Keratinocyte (primary cell): ENCODE results near the gene CLEC7A. TPM values are rescaled to one million over a fixed set of nuclear protein-coding genes. Genes with fewer than 3 reads are reported as not detected.
A peak's percentile ranks its signal among the peaks of the same experiment; 100 is the strongest.

Source experiments
- DNase-seq: peaks from one replicate; pipeline ENCODE4 v3.0.0-alpha.2; 2011; ENCODE audit warnings: low read depth, missing footprints, low spot score
- FAIRE-seq: peaks from 2 replicates; lab custom pipeline; 2011; peaks lifted over from hg19 to GRCh38; lab: Jason Lieb, UNC
- H2AFZ ChIP-seq: 2 replicates; pipeline ENCODE4 v1.6.0; 2012; ENCODE audit warnings: low read length, control low read depth, inconsistent platforms; ENCODE audit not compliant: control insufficient read depth
- H3K27ac ChIP-seq: 2 replicates; pipeline ENCODE4 v1.5.1; 2011; ENCODE audit warnings: low read length; ENCODE audit not compliant: control insufficient read depth, insufficient read depth
- H3K27me3 ChIP-seq: 3 replicates; pipeline ENCODE4 v1.6.0; 2011; ENCODE audit warnings: low read length; ENCODE audit not compliant: control insufficient read depth, insufficient read depth; ENCODE audit errors: extremely low read depth
- H3K36me3 ChIP-seq, 2 experiments: 2 replicates in 1 of 2; 3 replicates in 1 of 2; pipeline ENCODE4 v1.5.1; 2011; ENCODE audit warnings: low read length in 2 of 2, mild to moderate bottlenecking in 1 of 2; ENCODE audit not compliant: control insufficient read depth in 2 of 2, insufficient read depth in 2 of 2; ENCODE audit errors: extremely low read depth in 1 of 2
- H3K4me1 ChIP-seq: 3 replicates; pipeline ENCODE4 v1.5.1; 2011; ENCODE audit warnings: low read length; ENCODE audit not compliant: control insufficient read depth, insufficient read depth; ENCODE audit errors: extremely low read depth
- H3K4me2 ChIP-seq: 3 replicates; pipeline ENCODE4 v1.6.0; 2011; ENCODE audit warnings: low read depth, low read length; ENCODE audit not compliant: control insufficient read depth, insufficient read depth; ENCODE audit errors: extremely low read depth
- H3K4me3 ChIP-seq, 3 experiments: fragments of 200-600 bp in 1 of 3; sonication (generic) in 1 of 3; 2 replicates in 2 of 3; 3 replicates in 1 of 3; pipeline ENCODE4 v1.5.1; 2011 to 2016; ENCODE audit warnings: low read length in 3 of 3, mild to moderate bottlenecking in 3 of 3, control low read depth in 2 of 3, inconsistent platforms in 1 of 3, low read depth in 1 of 3, mixed read lengths in 1 of 3, mixed run types in 1 of 3, moderate library complexity in 1 of 3; ENCODE audit not compliant: control insufficient read depth in 2 of 3, insufficient read depth in 2 of 3; ENCODE audit errors: extremely low read depth in 1 of 3
- H3K79me2 ChIP-seq: 2 replicates; pipeline ENCODE4 v1.6.0; 2012; ENCODE audit warnings: low read length; ENCODE audit not compliant: control insufficient read depth, insufficient read depth
- H3K9ac ChIP-seq: 3 replicates; pipeline ENCODE4 v1.6.0; 2011; ENCODE audit warnings: low read length; ENCODE audit not compliant: control insufficient read depth, insufficient read depth; ENCODE audit errors: extremely low read depth
- H3K9me1 ChIP-seq: 3 replicates; pipeline ENCODE4 v1.6.0; 2011; ENCODE audit warnings: low read length; ENCODE audit not compliant: control insufficient read depth, insufficient read depth; ENCODE audit errors: extremely low read depth
- H3K9me3 ChIP-seq: 2 replicates; pipeline ENCODE4 v1.5.1; 2012; ENCODE audit warnings: low read depth, low read length; ENCODE audit not compliant: control insufficient read depth
- H4K20me1 ChIP-seq: 3 replicates; pipeline ENCODE4 v1.6.0; 2011; ENCODE audit warnings: low read length; ENCODE audit not compliant: control insufficient read depth, insufficient read depth; ENCODE audit errors: extremely low read depth
- CTCF ChIP-seq, 3 experiments: IDR thresholded peaks in 1 of 3; conservative IDR thresholded peaks in 1 of 3; optimal IDR thresholded peaks in 1 of 3; 2 replicates in 2 of 3; 3 replicates in 1 of 3; pipeline versions ENCODE3 to v1.5.1; 2011; ENCODE audit warnings: low read length in 3 of 3, mild to moderate bottlenecking in 3 of 3, moderate library complexity in 2 of 3, control low read depth in 1 of 3, inconsistent platforms in 1 of 3; ENCODE audit not compliant: insufficient read depth in 2 of 3; ENCODE audit errors: extremely low read depth in 1 of 3
- EZH2 ChIP-seq: IDR thresholded peaks from one replicate; pipeline ENCODE4 v1.6.1; 2012; ENCODE audit warnings: inconsistent platforms, mild to moderate bottlenecking, low read length, moderate library complexity
- dilution Hi-C: fragments of 300-500 bp; cut with MboI; formaldehyde crosslinking; loops from one replicate; pipeline ENCODE4 v1.7.0; 2020; ENCODE audit warnings: low sequenced_read_pairs; ENCODE audit not compliant: extremely low pct_ligation_motif_present
- polyA plus RNA-seq, 5 experiments: library from polyadenylated mRNA; depleted of rRNA in 3 of 5; stranded (reverse) in 3 of 5; stranded (forward) in 1 of 5; unstranded in 1 of 5; fragments of >200 nt; gene quantifications; 1 replicate in 1 of 5; 2 replicates in 3 of 5; 3 replicates in 1 of 5; pipeline versions ENCODE4 v1.2.1 to v1.2.3, GENCODE V29; 2011 to 2012; ENCODE audit warnings: missing spikeins in 2 of 5, low read depth in 1 of 5, low replicate concordance in 1 of 5

The CLEC7A gene
- polyA plus RNA-seq, 1 donor (not counting 4 experiments of a cell fraction or from before 2014, with no cell fraction given): 0.62 TPM

- H3K4me2 ChIP-seq: peak within 1 kb of the TSS; percentile 49
Measured at GRCh38 chr12:10178821-10179220, 48.8 kb upstream of the CLEC7A start, which contains the start of gene TMEM52B. TMEM52B (plus strand) TSS chr12:10179032; CDS start chr12:10179575, 543 bp downstream.

DNA sequence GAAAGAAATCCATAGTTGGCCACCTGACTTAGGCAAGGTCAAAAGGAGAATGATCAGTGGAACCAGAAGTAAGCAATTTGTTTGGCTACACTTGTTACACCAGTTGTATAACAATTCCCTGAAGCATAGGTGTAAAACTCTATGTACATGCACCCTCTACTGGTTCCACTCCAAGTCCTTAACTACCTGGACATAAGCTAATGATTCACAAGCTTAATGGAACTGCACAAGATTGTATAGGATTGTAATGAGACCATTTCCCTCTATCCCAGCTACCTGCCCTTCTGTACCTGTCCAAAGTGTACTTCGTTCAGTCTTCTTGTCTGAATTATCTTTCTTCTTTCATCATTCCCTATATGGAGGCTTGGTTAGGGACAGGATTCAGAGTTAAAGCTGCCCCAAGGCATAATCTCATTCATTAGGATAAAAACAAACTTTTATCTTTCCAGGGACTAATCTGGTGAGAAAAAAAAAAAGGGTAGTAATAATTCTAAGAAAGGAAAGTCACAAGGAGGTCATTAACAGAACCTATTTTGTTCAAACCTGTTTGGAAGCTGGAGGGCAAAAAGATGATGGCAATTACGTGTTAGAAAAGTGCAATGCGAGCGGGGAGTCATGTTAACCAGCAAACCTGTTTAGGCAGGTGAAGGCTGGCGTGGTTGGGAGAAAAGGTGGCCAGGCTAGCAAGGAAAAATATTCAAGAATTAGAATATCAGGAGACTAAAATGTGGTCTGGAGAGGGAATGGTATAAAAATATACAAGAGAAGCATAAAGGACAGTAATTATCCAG lies 46.0 kb upstream of the CLEC7A start:
- FAIRE-seq (peak; percentile 87), DNase-seq (peak; percentile 19)
- H3K27ac ChIP-seq: peak overlapping the region; percentile 94
- no peak overlapping the region for H2AFZ ChIP-seq
- H3K36me3 ChIP-seq: no peaks in the 10 kb centered on the region
- H3K27me3 ChIP-seq: no peaks in the 10 kb centered on the region
- no peaks in the 10 kb centered on the region for H3K9me1 ChIP-seq
- H3K4me2 ChIP-seq: peak overlapping the region; percentile 92
- no peaks in the 10 kb centered on the region for H3K79me2 ChIP-seq
- TF ChIP-seq EZH2 (no peak), CTCF (optimal IDR thresholded peaks at IDR 0.05 in 1 of 3, IDR thresholded peaks at IDR 0.05 in 1 of 3, conservative IDR thresholded peaks at IDR 0.05 in 1 of 3; ENCODE audit: extremely low read depth in 1 of 3, insufficient read depth in 2 of 3, low read length in 3 of 3) (peak in 1 of 3 experiments; percentile 37)
- peaks cover 46% of the 10 kb centered on the region for H3K4me1 ChIP-seq
- peak overlapping the region; percentile 65 for H3K9ac ChIP-seq
- no peaks in the 10 kb centered on the region for H4K20me1 ChIP-seq
- H3K9me3 ChIP-seq: no peaks in the 10 kb centered on the region
- dilution Hi-C loops: no loop called here
- H3K4me3 ChIP-seq: peak overlapping the region in 2 of 3 experiments; percentile 48 to 57

More at GRCh38 chr12:10178821-10179220, 48.8 kb upstream of the CLEC7A start, which contains the start of gene TMEM52B:
- Histone ChIP-seq H3K4me1 (peaks cover 55% of the 10 kb centered on the region), H3K27ac (peak within 1 kb of the TSS; percentile 51), H3K36me3 (no peaks in the 10 kb centered on the region), H2AFZ (no peak within 1 kb of the TSS), H4K20me1 (no peaks in the 10 kb centered on the region), H3K4me3 (no peak within 1 kb of the TSS), H3K9ac (peak within 1 kb of the TSS; percentile 51), H3K9me3 (no peaks in the 10 kb centered on the region), H3K9me1 (no peaks in the 10 kb centered on the region), H3K27me3 (no peaks in the 10 kb centered on the region), H3K79me2 (no peaks in the 10 kb centered on the region)
- dilution Hi-C loops: no loop called here
- TF ChIP-seq EZH2 (no peak), CTCF (optimal IDR thresholded peaks at IDR 0.05 in 1 of 3, IDR thresholded peaks at IDR 0.05 in 1 of 3, conservative IDR thresholded peaks at IDR 0.05 in 1 of 3; ENCODE audit: extremely low read depth in 1 of 3, insufficient read depth in 2 of 3, low read length in 3 of 3) (no peak)
- no peak for FAIRE-seq
- DNase-seq: no peak
